Cardiac fibroblast (primary cell): Measurements from ENCODE around the gene MAFG.

ENCODE experiments used
- DNase-seq, 2 donors: peaks; one replicate each; pipeline versions ENCODE4 v3.0.0 to v3.0.0-alpha.2; 2010; ENCODE audit warnings: low read depth in 2 of 2
- H3K4me3 ChIP-seq, 2 donors: replicated peaks in 1 of 2; 1 replicate in 1 of 2; 2 replicates in 1 of 2; pipeline ENCODE4 v1.5.1; 2011; ENCODE audit warnings: low read depth in 2 of 2, low read length in 2 of 2, mild to moderate bottlenecking in 2 of 2, moderate library complexity in 1 of 2
- CTCF ChIP-seq: IDR thresholded peaks from one replicate; pipeline ENCODE4 v1.5.1; 2011; ENCODE audit warnings: low read depth, mild to moderate bottlenecking, low read length, inconsistent platforms

MAFG gene

GRCh38 chr17:81925860-81926450 lies 1.6 kb downstream of the MAFG start:
- TF ChIP-seq CTCF: no peak
- no peak for DNase-seq
- peak overlapping the region; percentile 77 to 87 for H3K4me3 ChIP-seq

DNA sequence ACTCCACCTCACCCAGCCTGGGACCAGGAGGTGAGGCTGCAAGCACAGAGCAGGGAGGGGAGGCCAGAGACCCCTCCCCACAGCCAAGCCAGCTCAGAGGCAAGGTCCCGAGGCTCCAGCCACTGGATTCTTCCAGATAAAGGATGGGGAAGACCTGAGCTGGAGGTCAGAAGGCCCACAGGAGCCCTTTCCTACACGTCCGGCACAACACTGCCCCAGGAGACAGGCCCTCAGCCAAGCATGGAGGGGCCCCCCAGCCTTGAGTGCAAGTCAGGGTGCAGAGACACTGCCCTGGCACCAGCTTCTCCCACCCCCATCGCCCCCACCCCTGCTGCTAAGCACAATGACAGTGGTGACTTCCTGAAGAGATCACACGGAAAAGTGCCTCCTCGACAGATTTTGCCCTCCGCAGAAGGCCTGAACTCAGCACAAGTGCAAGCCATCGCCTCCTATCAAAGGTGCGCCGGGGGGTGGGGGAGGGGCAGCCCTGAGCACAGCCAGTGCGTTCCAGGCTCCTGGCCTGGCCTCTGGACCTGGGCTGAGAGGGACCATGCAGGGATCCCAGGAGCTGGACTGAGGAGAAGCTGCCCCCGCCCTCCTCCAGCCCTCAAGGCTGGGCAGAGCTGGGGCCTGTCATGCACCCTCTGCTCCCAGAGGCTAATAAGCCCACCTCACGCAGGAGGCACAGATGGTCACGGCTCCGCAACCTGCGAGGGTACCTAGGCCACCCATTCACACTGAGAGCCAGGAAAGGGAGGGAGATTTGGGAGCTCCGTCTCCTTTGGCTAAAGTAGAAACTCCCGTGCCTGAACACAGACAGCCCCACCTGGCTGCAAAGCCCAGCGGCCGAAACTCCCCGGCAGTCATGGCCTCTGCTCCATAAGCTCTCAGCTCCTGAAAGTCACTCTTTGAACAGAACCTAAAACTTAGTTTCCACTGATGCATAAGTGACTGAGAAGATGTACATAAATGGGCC lies 2.7 kb downstream of the MAFG start:
- H3K4me3 ChIP-seq: no peak overlapping the region
- no peak for TF ChIP-seq CTCF
- no peak for DNase-seq

- DNase-seq: peak; percentile 80 to 87
- no peak for TF ChIP-seq CTCF
- peak overlapping the region; percentile 34 to 48 for H3K4me3 ChIP-seq
Measured at GRCh38 chr17:81923302-81924260, 4.0 kb downstream of the MAFG start.

GRCh38 chr17:81922566-81923301 lies 4.8 kb downstream of the MAFG start:
- no peak for TF ChIP-seq CTCF
- peak overlapping the region; percentile 34 to 48 for H3K4me3 ChIP-seq
- DNase-seq: no peak

GRCh38 chr17:81921996-81922565 lies 5.5 kb downstream of the MAFG start:
- DNase-seq: no peak
- H3K4me3 ChIP-seq: no peak overlapping the region
- no peak for TF ChIP-seq CTCF

DNA sequence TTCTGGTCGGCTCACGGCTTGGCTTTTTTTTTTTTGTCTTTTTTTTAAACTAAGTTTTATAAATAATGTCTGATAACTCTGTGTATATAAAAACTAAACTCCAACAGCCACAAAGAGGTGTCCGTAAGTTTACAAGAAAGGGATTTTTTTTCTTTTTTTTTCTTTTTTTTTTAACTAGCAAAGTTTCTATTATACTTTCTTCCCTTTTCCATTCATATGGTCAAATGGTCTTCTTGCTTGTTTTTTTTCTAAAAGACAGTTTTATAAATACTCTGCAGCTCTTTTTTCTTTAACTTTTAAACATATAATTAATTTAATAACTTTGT lies 6.0 kb downstream of the MAFG start:
- no peak for DNase-seq
- no peak overlapping the region for H3K4me3 ChIP-seq
- no peak for TF ChIP-seq CTCF
